Lower leg skin (tissue), 3 donors: ENCODE results near the gene DPRX.

Experiments
- CTCF ChIP-seq, 3 donors: fragments of 450-650 bp; IDR thresholded peaks; one replicate each; pipeline ENCODE4 v1.5.1; 2016; ENCODE audit warnings: antibody characterized with exemption in 3 of 3, mild to moderate bottlenecking in 3 of 3, moderate library complexity in 2 of 3
- POLR2A ChIP-seq, 2 donors: fragments of 450-650 bp; IDR thresholded peaks; one replicate each; pipeline ENCODE4 v1.6.1; 2016 to 2017; ENCODE audit warnings: antibody characterized with exemption in 2 of 2, mild to moderate bottlenecking in 1 of 2, moderate library complexity in 1 of 2

- no peak for TF ChIP-seq POLR2A (IDR thresholded peaks at IDR 0.05)
- no peak for TF ChIP-seq CTCF (IDR thresholded peaks at IDR 0.05)
Observed at GRCh38 chr19:53596056-53596455, 35.7 kb upstream of the DPRX start.
